SW480 (cell line): ENCODE results near the gene AADACL3.
"Not testable (repeated sequence)": the region's sequence is repeated elsewhere in the genome, so short reads cannot be mapped to it uniquely, and the experiment has no call there.

Experiments used
- DNase-seq: peaks from one replicate; pipeline ENCODE4 v3.0.0-alpha.2; 2016; ENCODE audit warnings: low spot score

Gene AADACL3, protein sequence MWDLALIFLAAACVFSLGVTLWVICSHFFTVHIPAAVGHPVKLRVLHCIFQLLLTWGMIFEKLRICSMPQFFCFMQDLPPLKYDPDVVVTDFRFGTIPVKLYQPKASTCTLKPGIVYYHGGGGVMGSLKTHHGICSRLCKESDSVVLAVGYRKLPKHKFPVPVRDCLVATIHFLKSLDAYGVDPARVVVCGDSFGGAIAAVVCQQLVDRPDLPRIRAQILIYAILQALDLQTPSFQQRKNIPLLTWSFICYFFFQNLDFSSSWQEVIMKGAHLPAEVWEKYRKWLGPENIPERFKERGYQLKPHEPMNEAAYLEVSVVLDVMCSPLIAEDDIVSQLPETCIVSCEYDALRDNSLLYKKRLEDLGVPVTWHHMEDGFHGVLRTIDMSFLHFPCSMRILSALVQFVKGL

DNA sequence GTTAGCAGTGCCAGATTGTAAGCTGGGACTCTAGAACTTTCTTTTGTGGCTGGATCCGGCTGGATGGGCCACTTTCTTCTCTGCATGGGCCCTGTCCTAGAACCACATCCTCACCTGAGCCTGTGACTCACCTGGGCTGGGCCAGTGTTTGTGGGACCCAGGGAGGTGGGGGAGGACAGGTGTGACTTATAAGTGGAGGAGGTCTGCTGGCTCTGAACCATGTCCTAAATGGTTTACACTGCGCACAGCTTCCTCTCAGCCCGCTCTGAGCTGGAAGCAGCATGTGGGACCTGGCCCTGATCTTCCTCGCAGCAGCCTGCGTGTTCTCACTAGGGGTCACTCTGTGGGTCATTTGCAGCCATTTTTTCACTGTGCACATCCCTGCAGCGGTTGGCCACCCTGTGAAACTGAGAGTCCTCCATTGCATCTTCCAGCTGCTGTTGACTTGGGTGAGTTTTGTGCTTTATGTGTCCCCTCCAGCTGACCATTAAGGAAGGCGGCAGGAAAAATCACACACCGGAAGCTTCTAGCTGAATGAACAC, at the start of gene AADACL3:
TSS of gene AADACL3 (plus strand) at position 215 of the 542 bp plus-strand sequence. CDS start at position 282, 67 bp downstream.
- DNase-seq = no peak

- DNase-seq = no peak
Measured at GRCh38 chr1:12666141-12666735, 49.7 kb upstream of the AADACL3 start.

DNA sequence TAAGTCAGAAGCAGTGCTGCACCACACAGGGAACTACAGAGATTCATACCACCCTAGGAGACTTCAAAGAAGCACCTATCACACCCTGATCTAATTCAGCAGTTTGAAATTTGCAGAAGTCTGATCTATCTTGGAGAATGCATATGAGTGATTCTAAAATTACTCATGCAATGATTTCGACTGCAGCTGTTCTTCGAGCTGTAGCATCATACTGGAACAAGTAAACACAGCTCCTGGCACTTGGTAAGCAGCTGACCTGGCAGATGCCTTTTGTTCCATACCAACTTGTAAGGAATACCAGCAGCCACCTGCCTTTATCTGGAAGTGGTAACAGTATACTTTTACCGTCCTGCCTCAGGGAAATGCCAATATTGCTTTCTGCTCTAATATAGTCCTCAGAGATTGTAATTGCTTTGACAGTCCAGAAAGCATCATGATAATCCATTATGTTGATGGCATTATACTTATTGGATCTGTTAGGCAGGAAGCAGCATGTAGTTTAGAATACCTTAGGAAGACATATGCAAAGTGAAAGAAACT, 46.3 kb upstream of the AADACL3 start:
- no peak for DNase-seq

DNA sequence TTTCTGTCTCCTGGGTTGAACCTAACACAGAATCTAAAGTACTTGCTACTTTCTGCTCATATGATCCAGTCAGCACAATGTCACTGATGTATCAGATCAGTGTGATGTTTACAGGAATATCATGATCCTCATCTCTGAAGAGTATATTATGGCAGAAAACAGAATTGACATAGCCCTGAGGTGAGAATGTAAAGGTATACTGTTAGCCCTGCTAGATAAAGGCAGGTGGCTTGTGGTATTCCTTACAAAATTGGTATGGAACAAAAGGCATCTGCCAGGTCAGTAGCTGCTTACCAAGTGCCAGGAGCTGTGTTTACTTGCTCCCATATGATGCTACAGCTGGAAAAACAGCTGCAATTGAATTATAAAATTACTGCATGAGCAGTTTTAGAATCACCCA, 41.6 kb upstream of the AADACL3 start:
- no peak for DNase-seq

GRCh38 chr1:12676122-12676521, 39.8 kb upstream of the AADACL3 start:
- not testable (repeated sequence) for DNase-seq

DNA sequence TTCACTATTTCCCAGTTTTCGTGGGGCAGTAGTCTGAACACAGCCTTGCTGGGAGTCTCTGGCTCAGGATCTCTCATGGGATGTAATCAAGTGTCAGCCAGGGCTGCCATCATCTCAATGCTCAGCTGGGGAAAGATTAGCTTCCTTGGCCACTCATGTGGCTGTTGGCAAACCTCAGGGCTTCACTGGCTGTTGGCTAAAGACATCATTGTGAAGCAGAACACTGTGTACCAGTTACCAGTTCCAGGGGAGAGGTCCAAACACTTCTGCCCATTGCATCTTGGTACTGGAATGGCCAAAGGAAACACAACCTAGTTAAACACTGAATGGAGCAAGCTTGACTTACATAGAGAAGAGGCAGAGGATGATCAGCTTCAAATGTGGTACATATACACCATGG, 38.3 kb upstream of the AADACL3 start:
- no peak for DNase-seq

GRCh38 chr1:12678350-12678749, 37.6 kb upstream of the AADACL3 start:
- no peak for DNase-seq

GRCh38 chr1:12678820-12679219, 37.1 kb upstream of the AADACL3 start:
- no peak for DNase-seq

DNA sequence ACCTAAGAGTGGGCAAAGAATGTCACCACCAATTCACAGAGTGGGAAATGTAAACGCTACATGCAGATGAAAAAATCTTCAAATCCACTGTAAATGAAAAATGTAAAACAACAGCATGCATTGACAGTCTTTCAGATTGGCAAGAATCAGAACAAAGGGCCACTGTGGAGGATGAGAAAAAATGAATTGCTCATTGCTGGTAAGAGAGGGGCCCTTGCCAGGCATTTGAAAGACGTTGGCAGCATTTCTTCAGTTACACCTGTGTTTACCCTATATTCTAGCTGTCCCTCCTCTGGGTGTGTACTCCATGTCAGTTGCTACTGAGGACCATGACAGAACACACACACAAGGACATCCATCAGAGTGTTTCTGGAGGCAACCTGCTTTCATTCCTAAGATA, 25.8 kb upstream of the AADACL3 start:
- DNase-seq = no peak

- no peak for DNase-seq
Measured at GRCh38 chr1:12692967-12693782, 22.7 kb upstream of the AADACL3 start.

DNA sequence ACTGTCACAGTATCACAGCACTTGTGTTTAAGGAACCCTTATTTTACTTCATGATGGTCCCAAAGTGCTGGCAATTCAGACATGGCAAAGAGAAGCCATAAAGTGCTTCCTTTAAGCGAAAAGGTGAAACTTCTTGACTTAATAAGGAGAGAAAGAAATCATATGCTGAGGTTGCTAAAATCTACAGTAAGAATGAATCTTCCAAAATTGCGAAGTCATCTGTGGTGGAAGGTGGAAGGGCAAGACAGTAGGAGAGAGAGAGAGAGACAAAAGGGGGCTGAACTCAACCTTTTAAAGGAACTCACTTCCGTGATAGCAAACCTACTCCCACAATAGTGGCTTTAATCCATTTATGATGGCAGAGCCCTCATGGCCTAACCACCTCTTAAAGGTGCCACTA, 19.3 kb upstream of the AADACL3 start:
- no peak for DNase-seq

- DNase-seq = no peak
Measured at GRCh38 chr1:12697397-12697796, 18.5 kb upstream of the AADACL3 start.

DNA sequence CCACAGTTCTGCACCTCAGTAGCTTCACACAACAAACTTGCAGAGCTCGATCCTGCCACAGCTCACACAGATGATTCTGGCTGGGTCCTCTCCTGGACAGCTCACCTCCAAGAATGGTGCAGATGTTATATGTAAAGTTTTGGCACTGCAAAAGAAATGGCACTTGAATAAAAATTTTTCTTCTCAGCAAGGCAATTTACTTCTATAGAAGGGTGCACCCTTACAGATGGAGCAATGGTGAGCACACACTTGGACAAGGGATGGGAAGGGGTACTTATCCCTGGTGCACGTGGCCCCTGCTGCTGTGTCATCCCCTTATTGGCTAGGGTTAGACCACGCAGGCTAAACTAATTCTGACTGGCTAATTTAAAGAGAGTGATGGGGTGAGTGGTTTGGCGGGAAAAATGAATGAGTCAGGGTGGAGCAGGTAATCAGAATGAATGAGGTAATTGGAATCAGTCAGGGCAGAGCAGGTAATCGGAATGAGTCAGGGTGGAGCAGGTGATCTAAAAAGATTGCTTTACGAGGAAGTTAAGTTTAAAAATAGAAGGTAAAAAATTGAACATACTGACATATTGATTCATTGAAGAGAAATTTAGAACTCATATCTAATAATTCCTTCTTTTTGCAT, 12.0 kb upstream of the AADACL3 start:
- DNase-seq = no peak

DNA sequence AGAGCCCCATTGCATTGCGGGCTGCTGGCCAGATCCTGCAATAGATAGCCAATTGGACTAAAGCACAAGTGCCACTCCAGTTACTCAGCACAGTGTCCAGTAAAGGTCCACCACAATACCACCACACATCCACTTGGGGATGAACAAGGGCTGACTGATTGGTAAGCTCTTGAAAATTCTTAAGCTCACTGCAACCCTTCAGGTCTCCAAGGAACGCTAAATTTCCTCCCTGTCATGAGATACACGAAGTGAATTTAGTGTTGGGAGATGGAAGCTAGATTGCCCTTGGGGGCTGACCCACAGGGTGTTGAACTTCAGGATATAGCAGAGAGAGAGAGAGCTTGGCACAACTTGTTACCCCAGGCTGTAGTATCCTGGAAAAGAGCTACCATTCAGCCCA, 9.8 kb upstream of the AADACL3 start:
- no peak for DNase-seq

DNA sequence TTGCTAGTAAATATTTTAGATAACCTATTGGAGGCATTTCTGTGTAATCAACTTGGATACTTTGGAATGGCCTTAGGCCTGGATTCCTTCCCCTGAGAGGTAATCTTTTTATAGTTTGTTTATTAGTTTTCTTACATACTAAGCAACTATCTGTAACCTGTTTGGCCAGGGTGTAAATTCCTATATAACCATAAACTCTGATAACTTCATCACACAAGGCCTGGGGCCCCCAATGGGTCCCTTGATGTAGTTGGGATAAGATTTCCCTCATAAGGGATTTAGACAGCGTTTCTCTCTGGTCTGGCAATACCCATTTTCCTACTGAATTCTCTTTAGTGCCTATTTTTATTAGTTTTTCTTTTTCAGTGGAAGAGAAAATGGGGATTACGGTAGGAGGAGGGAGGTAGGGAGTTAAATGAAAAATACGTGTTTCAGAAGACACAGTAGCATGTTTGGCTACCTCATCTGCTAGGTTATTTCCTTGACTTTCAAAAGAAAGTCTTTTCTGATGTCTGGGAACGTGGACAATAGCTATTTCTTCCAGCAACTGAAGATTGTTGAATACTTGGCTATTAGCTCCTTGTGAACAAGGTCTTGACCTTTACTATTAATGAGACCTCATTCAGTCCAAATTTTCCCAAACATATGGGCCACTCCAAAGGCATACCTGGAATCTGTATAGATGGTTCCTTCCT, 7.4 kb upstream of the AADACL3 start:
- no peak for DNase-seq

- DNase-seq = no peak
Measured at GRCh38 chr1:12709091-12709491, 6.8 kb upstream of the AADACL3 start.

DNA sequence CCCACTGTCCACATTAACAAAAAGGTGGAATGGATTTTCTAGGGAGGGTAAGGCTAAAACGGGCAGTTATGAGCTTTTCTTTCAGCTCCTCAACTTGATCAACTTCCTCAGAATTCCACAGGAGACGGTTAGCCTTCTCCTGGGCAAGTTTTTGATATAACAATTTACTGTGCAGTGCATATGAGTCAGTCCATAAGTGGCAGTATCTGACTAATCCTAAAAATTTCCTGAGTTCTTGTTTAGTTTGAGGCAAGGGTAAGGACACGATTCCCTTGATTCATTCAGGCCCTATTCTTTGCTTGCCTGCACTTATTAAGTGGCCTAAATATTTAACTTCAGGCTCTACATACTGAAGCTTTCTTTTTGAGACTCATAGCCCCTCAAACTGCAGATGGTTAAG, 6.2 kb upstream of the AADACL3 start:
- DNase-seq = no peak

DNA sequence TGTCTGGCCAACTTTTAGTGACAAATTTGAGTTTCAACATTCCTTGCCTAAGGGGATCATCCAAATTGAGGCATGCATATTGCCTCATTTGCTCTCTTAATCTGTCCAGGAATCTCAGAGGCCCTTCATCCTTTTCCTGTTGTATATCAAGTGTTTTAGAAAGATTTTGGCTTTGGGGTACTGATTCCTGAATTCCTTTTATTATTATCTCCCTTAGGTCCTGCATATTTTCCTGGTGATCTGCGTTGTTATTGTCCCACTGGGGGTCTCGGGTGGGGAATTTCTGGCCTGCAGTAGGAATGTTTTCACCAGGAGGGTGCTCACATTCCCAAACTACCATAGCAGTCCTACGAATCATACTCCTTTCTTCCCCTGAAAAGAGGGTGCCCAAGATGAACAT, 4.4 kb upstream of the AADACL3 start:
- no peak for DNase-seq

- no peak for DNase-seq
Measured at GRCh38 chr1:12712076-12712475, 3.8 kb upstream of the AADACL3 start.

DNA sequence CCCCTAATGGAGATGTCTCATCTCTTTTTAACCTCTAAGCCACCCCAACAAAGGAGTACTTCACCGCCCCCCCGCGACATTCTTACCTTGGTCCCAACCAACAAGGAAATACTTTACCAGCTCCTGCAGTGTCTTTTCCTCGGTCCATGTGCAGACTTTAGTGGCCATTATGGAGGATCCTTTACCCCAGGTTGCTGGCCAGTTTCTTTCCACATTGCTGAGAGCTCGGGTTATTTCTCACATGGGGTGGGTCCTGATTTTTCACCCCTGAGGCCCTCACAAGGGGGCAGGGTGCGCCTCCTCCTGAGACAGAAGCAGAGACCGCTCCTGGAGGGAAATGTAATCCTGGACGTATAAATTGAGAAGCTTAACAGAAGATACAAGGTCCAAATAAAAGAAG, 3.0 kb upstream of the AADACL3 start:
- no peak for DNase-seq

- not testable (repeated sequence) for DNase-seq
Measured at GRCh38 chr1:12713651-12714050, 2.3 kb upstream of the AADACL3 start.
